Measurements from ENCODE around the gene VWA5B1.

VWA5B1 gene

GRCh38 chr1:20346433-20346832 is 55.8 kb downstream of the VWA5B1 start:
- in situ Hi-C loops (cut with MboI; ENCODE audit: low sequenced_read_pairs): no loop called here

GRCh38 chr1:20347699-20348098 is 57.0 kb downstream of the VWA5B1 start:
- in situ Hi-C loops (cut with MboI; ENCODE audit: low sequenced_read_pairs): no loop called here

- in situ Hi-C loops (cut with MboI; ENCODE audit: low sequenced_read_pairs): no loop called here
These were observed 57.7 kb downstream of the VWA5B1 start for GRCh38 chr1:20348326-20348915.

GRCh38 chr1:20349561-20349960 is 58.9 kb downstream of the VWA5B1 start:
- in situ Hi-C loops (cut with MboI; ENCODE audit: low sequenced_read_pairs): no loop called here

- in situ Hi-C loops (cut with MboI; ENCODE audit: low sequenced_read_pairs): no loop called here
These were observed 59.3 kb downstream of the VWA5B1 start for GRCh38 chr1:20349971-20350370.

- in situ Hi-C loops (cut with MboI; ENCODE audit: low sequenced_read_pairs): no loop called here
These were observed 59.7 kb downstream of the VWA5B1 start for GRCh38 chr1:20350421-20350820.

- in situ Hi-C loops (cut with MboI; ENCODE audit: low sequenced_read_pairs): no loop called here
These were observed 61.4 kb downstream of the VWA5B1 start for GRCh38 chr1:20351911-20352701.

GRCh38 chr1:20353836-20354235 is 63.2 kb downstream of the VWA5B1 start:
- in situ Hi-C loops (cut with MboI; ENCODE audit: low sequenced_read_pairs): no loop called here

- in situ Hi-C loops (cut with MboI; ENCODE audit: low sequenced_read_pairs): no loop called here
These were observed 63.9 kb downstream of the VWA5B1 start for GRCh38 chr1:20354610-20355009.

GRCh38 chr1:20355101-20355827 is 64.6 kb downstream of the VWA5B1 start:
- in situ Hi-C loops (cut with MboI; ENCODE audit: low sequenced_read_pairs): no loop called here

GRCh38 chr1:20355828-20356735 is 65.4 kb downstream of the VWA5B1 start:
- in situ Hi-C loops (cut with MboI; ENCODE audit: low sequenced_read_pairs): no loop called here

- in situ Hi-C loops (cut with MboI; ENCODE audit: low sequenced_read_pairs): no loop called here
These were observed 66.3 kb downstream of the VWA5B1 start for GRCh38 chr1:20356850-20357459.

GRCh38 chr1:20357796-20358195 is 67.1 kb downstream of the VWA5B1 start:
- in situ Hi-C loops (cut with MboI; ENCODE audit: low sequenced_read_pairs): no loop called here

- in situ Hi-C loops (cut with MboI; ENCODE audit: low sequenced_read_pairs): no loop called here
These were observed 68.1 kb downstream of the VWA5B1 start for GRCh38 chr1:20358761-20359263.

- in situ Hi-C loops (cut with MboI; ENCODE audit: low sequenced_read_pairs): no loop called here
These were observed 69.0 kb downstream of the VWA5B1 start for GRCh38 chr1:20359451-20360330.

- in situ Hi-C loops (cut with MboI; ENCODE audit: low sequenced_read_pairs): no loop called here
These were observed 70.7 kb downstream of the VWA5B1 start for GRCh38 chr1:20361401-20361800.

GRCh38 chr1:20361805-20362381 is 71.2 kb downstream of the VWA5B1 start:
- in situ Hi-C loops (cut with MboI; ENCODE audit: low sequenced_read_pairs): no loop called here

GRCh38 chr1:20362856-20363255 is 72.2 kb downstream of the VWA5B1 start:
- in situ Hi-C loops (cut with MboI; ENCODE audit: low sequenced_read_pairs): no loop called here

Measured in HL-60/S4 (cell line).